Measurements from ENCODE around the gene OR52W1.

OR52W1 gene

GRCh38 chr11:6229911-6230310 lies 30.9 kb downstream of the OR52W1 start:
- Histone ChIP-seq H3K4me2 (ENCODE audit: low read length) (no peak overlapping the region), H3K9me3 (ENCODE audit: insufficient read depth, low read depth, low read length) (no peaks in the 10 kb centered on the region), H3K79me1 (ENCODE audit: low read length) (peaks cover 3% of the 10 kb centered on the region), H3K27ac (ENCODE audit: low read depth, low read length) (no peak overlapping the region), H3K4me1 (ENCODE audit: control insufficient read depth in 1 of 2, insufficient read depth in 2 of 2, low read length in 2 of 2) (peaks cover 6 to 8% of the 10 kb centered on the region in 2 experiments), H3K79me2 (ENCODE audit: control insufficient read depth, insufficient read depth, low read length, poor library complexity) (peaks cover 5% of the 10 kb centered on the region), H4K91ac (ENCODE audit: low read depth, low read length) (no peak overlapping the region), H4K12ac (ENCODE audit: low read depth, low read length) (no peak overlapping the region), H2AK5ac (ENCODE audit: low read length) (no peak overlapping the region), H3K23ac (ENCODE audit: low read length) (no peak overlapping the region), H3K14ac (ENCODE audit: low read length) (no peak overlapping the region), H2AFZ (ENCODE audit: insufficient read depth, low read length, poor library complexity) (no peak overlapping the region), H2BK12ac (ENCODE audit: low read length) (no peak overlapping the region), H3K9ac (ENCODE audit: low read length) (no peak overlapping the region), H4K8ac (ENCODE audit: low read depth, low read length) (no peak overlapping the region), H3K4ac (ENCODE audit: low read depth, low read length) (peak overlapping the region; percentile 13), H2BK5ac (ENCODE audit: low read depth, low read length, poor library complexity) (no peak overlapping the region), H3K27me3 (ENCODE audit: insufficient read depth, low read length) (no peaks in the 10 kb centered on the region), H3K18ac (ENCODE audit: low read length) (no peak overlapping the region), H3K4me3 (ENCODE audit: low read depth, low read length) (no peak overlapping the region), H2BK120ac (ENCODE audit: insufficient read depth, low read length, poor library complexity) (no peak overlapping the region), H3K36me3 (ENCODE audit: control insufficient read depth in 1 of 2, insufficient read depth in 2 of 2, low read length in 2 of 2) (no peaks in the 10 kb centered on the region)
- DNase-seq, result no peak
- no CpG with 5 or more reads among the region's 2 CpGs for WGBS (ENCODE audit: extremely low coverage, insufficient coverage, insufficient read length)

- no peak overlapping the region for H3K27ac ChIP-seq (ENCODE audit: low read depth, low read length)
- no peak overlapping the region for H3K23ac ChIP-seq (ENCODE audit: low read length)
- peaks cover 6 to 8% of the 10 kb centered on the region in 2 experiments for H3K4me1 ChIP-seq (ENCODE audit: control insufficient read depth in 1 of 2, insufficient read depth in 2 of 2, low read length in 2 of 2)
- H3K9me3 ChIP-seq (ENCODE audit: insufficient read depth, low read depth, low read length), result no peaks in the 10 kb centered on the region
- no peak overlapping the region for H2BK120ac ChIP-seq (ENCODE audit: insufficient read depth, low read length, poor library complexity)
- no peak overlapping the region for H4K12ac ChIP-seq (ENCODE audit: low read depth, low read length)
- peaks cover 5% of the 10 kb centered on the region for H3K79me2 ChIP-seq (ENCODE audit: control insufficient read depth, insufficient read depth, low read length, poor library complexity)
- no peaks in the 10 kb centered on the region for H3K36me3 ChIP-seq (ENCODE audit: control insufficient read depth in 1 of 2, insufficient read depth in 2 of 2, low read length in 2 of 2)
- peaks cover 7% of the 10 kb centered on the region for H3K79me1 ChIP-seq (ENCODE audit: low read length)
- H2AK5ac ChIP-seq (ENCODE audit: low read length), result no peak overlapping the region
- H2BK5ac ChIP-seq (ENCODE audit: low read depth, low read length, poor library complexity), result no peak overlapping the region
- H3K18ac ChIP-seq (ENCODE audit: low read length), result no peak overlapping the region
- DNase-seq, result no peak
- no peak overlapping the region for H3K4me2 ChIP-seq (ENCODE audit: low read length)
- H4K91ac ChIP-seq (ENCODE audit: low read depth, low read length), result no peak overlapping the region
- H3K9ac ChIP-seq (ENCODE audit: low read length), result no peak overlapping the region
- no peak overlapping the region for H3K4me3 ChIP-seq (ENCODE audit: low read depth, low read length)
- no peak overlapping the region for H2BK12ac ChIP-seq (ENCODE audit: low read length)
- H3K4ac ChIP-seq (ENCODE audit: low read depth, low read length), result peak overlapping the region; percentile 28
- H2AFZ ChIP-seq (ENCODE audit: insufficient read depth, low read length, poor library complexity), result no peak overlapping the region
- no peak overlapping the region for H3K14ac ChIP-seq (ENCODE audit: low read length)
- H3K27me3 ChIP-seq (ENCODE audit: insufficient read depth, low read length), result no peaks in the 10 kb centered on the region
- H4K8ac ChIP-seq (ENCODE audit: low read depth, low read length), result no peak overlapping the region
Measured at GRCh38 chr11:6232899-6233298, 33.9 kb downstream of the OR52W1 start.

GRCh38 chr11:6233984-6234386 lies 35.0 kb downstream of the OR52W1 start:
- Histone ChIP-seq H3K27ac (ENCODE audit: low read depth, low read length) (no peak overlapping the region), H3K79me1 (ENCODE audit: low read length) (peaks cover 7% of the 10 kb centered on the region), H3K14ac (ENCODE audit: low read length) (peak overlapping the region; percentile 54), H3K79me2 (ENCODE audit: control insufficient read depth, insufficient read depth, low read length, poor library complexity) (peaks cover 5% of the 10 kb centered on the region), H3K27me3 (ENCODE audit: insufficient read depth, low read length) (no peaks in the 10 kb centered on the region), H4K8ac (ENCODE audit: low read depth, low read length) (peak overlapping the region; percentile 33), H3K9me3 (ENCODE audit: insufficient read depth, low read depth, low read length) (no peaks in the 10 kb centered on the region), H2AK5ac (ENCODE audit: low read length) (no peak overlapping the region), H3K4me3 (ENCODE audit: low read depth, low read length) (peak overlapping the region; percentile 91), H3K4me2 (ENCODE audit: low read length) (peak overlapping the region; percentile 81), H4K12ac (ENCODE audit: low read depth, low read length) (peak overlapping the region; percentile 36), H2BK120ac (ENCODE audit: insufficient read depth, low read length, poor library complexity) (no peak overlapping the region), H3K4me1 (ENCODE audit: control insufficient read depth in 1 of 2, insufficient read depth in 2 of 2, low read length in 2 of 2) (peaks cover 6 to 8% of the 10 kb centered on the region in 2 experiments), H3K23ac (ENCODE audit: low read length) (no peak overlapping the region), H4K91ac (ENCODE audit: low read depth, low read length) (peak overlapping the region; percentile 23), H3K18ac (ENCODE audit: low read length) (no peak overlapping the region), H3K36me3 (ENCODE audit: control insufficient read depth in 1 of 2, insufficient read depth in 2 of 2, low read length in 2 of 2) (no peaks in the 10 kb centered on the region), H2BK12ac (ENCODE audit: low read length) (no peak overlapping the region), H2BK5ac (ENCODE audit: low read depth, low read length, poor library complexity) (no peak overlapping the region), H3K4ac (ENCODE audit: low read depth, low read length) (peak overlapping the region; percentile 71), H3K9ac (ENCODE audit: low read length) (peak overlapping the region; percentile 83), H2AFZ (ENCODE audit: insufficient read depth, low read length, poor library complexity) (peak overlapping the region; percentile 67)
- WGBS (ENCODE audit: extremely low coverage, insufficient coverage, insufficient read length), result no CpG with 5 or more reads among the region's 10 CpGs
- no peak for DNase-seq

- peak within 1 kb of the TSS; percentile 54 for H3K14ac ChIP-seq (ENCODE audit: low read length)
- peak within 1 kb of the TSS; percentile 67 for H2AFZ ChIP-seq (ENCODE audit: insufficient read depth, low read length, poor library complexity)
- peak within 1 kb of the TSS; percentile 86 for H3K9ac ChIP-seq (ENCODE audit: low read length)
- peak within 1 kb of the TSS; percentile 68 for H4K12ac ChIP-seq (ENCODE audit: low read depth, low read length)
- H2BK5ac ChIP-seq (ENCODE audit: low read depth, low read length, poor library complexity), result no peak within 1 kb of the TSS
- peaks cover 5% of the 10 kb centered on the region for H3K79me2 ChIP-seq (ENCODE audit: control insufficient read depth, insufficient read depth, low read length, poor library complexity)
- H3K27me3 ChIP-seq (ENCODE audit: insufficient read depth, low read length), result no peaks in the 10 kb centered on the region
- peak within 1 kb of the TSS; percentile 18 for H3K27ac ChIP-seq (ENCODE audit: low read depth, low read length)
- peaks cover 7% of the 10 kb centered on the region for H3K79me1 ChIP-seq (ENCODE audit: low read length)
- no peak within 1 kb of the TSS for H2BK12ac ChIP-seq (ENCODE audit: low read length)
- peak within 1 kb of the TSS; percentile 82 for H4K8ac ChIP-seq (ENCODE audit: low read depth, low read length)
- H2AK5ac ChIP-seq (ENCODE audit: low read length), result no peak within 1 kb of the TSS
- no peaks in the 10 kb centered on the region for H3K9me3 ChIP-seq (ENCODE audit: insufficient read depth, low read depth, low read length)
- H2BK120ac ChIP-seq (ENCODE audit: insufficient read depth, low read length, poor library complexity), result peak within 1 kb of the TSS; percentile 18
- H4K91ac ChIP-seq (ENCODE audit: low read depth, low read length), result peak within 1 kb of the TSS; percentile 33
- H3K4me3 ChIP-seq (ENCODE audit: low read depth, low read length), result peak within 1 kb of the TSS; percentile 91
- no peak within 1 kb of the TSS for H3K23ac ChIP-seq (ENCODE audit: low read length)
- H3K18ac ChIP-seq (ENCODE audit: low read length), result peak within 1 kb of the TSS; percentile 36
- peaks cover 6 to 8% of the 10 kb centered on the region in 2 experiments for H3K4me1 ChIP-seq (ENCODE audit: control insufficient read depth in 1 of 2, insufficient read depth in 2 of 2, low read length in 2 of 2)
- peak; percentile 100 for DNase-seq
- no CpG with 5 or more reads among the region's 62 CpGs for WGBS (ENCODE audit: extremely low coverage, insufficient coverage, insufficient read length)
- peak within 1 kb of the TSS; percentile 90 for H3K4me2 ChIP-seq (ENCODE audit: low read length)
- no peaks in the 10 kb centered on the region for H3K36me3 ChIP-seq (ENCODE audit: control insufficient read depth in 1 of 2, insufficient read depth in 2 of 2, low read length in 2 of 2)
- H3K4ac ChIP-seq (ENCODE audit: low read depth, low read length), result peak within 1 kb of the TSS; percentile 71
Measured at GRCh38 chr11:6234387-6235107, 35.5 kb downstream of the OR52W1 start, which contains the start of gene FHIP1B. Gene FHIP1B (minus strand): TSS chr11:6234636. CDS start chr11:6224516, 10,120 bp downstream.
